SIG-M5 (cell line): ENCODE measurements around the gene B4GALT1.
A peak's percentile ranks its signal among the peaks of the same experiment; 100 is the strongest.
"Not testable (repeated sequence)": the region's sequence is repeated elsewhere in the genome, so short reads cannot be mapped to it uniquely, and the experiment has no call there.

Experiments used
- DNase-seq: peaks from one replicate; lab custom pipeline; 2025; lab: John Stamatoyannopoulos, UW

The B4GALT1 gene

DNA sequence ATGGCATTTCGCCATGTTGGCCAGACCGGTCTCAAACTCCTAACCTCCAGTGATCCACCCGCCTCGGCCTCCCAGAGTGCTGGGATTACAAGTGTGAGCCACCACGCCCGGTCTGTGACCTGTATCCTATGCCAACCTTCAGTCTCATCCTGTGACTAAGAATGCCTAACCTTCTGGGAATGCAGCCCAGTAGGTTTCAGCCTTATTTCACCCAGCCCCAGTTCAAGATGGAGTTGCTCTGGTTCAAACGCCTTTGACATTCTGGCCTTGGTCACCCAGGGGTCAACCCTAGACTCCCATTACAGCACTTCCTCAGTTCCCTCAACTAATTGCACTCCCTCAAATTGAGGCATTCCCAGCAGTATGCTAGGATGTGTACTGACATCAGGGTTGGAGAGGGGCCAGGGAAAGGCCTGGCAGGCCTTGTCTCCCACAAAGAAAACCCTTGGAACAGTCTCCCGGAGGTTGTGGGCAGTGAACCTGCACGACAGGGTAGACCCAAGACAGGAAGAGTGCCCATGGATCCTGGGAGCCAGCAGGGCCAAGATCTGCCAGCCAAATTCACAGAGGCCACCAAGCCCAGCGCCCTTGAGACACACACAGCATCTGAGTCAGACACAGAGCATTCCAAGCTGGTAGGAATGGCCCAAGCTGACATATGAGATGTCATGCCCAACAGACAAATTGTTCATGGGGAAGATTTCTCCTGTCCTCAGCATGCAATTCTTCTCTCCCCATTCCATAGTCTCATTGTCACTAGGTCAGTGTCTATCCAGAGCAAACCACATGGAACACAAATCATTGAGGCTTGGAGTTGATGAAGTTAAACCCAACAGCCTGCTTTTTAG lies 65.8 kb downstream of the B4GALT1 start:
- DNase-seq: no peak

DNA sequence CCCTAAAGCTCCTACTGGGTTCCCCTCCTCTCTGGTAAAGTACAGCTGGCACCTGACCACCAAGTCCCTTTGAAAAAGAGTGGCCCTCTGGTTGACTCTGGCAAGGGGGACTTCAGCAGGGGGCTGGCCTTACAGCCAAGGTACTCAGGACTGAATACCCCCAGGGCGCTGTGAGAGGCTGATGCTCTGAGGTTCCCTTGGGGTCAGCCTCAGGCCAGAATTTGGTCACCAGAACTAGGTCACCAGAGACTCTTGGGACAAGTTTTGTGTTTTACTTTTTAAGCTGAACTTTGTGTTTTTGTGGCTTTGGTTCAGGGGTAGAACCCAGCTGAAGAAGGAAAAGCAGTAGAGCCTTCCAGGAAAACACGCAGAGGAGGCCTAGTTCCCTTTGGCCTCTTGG lies 67.4 kb downstream of the B4GALT1 start:
- DNase-seq: no peak

DNA sequence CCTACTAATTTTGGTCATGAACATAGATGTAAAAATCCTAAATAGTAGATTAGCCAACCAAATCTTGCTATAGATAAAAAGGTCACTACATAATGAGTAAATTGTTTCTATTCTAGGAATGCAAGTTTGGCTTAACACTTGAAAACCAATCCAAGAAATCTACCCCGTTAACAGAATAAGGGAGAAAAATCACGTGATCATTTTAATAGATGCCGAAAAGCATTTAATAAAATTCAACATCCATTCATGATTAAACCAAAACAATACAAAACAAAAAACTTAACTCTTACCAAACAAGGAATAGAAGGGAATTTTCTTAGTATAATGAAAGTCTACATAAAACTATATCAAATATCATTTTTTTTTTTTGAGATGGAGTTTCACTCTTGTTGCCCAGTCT lies 69.9 kb downstream of the B4GALT1 start:
- DNase-seq: no peak

DNA sequence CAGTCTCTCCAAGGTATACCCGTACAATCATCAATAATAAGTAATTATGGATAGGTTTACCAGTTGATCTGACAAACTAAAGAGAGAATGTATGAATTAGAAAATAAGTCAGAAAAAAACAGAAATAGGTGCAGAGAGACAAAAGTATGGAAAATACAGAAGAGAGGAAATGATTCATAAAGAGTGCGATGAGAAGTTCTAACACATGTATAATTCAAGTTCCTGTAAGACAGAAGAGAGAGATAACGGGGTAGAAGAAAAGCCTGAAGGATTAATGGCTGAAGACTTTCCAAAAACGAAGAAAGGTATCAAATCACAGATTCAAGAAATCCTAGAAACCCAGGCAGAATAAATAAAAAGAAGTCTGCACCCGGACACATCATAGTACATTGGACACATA lies 74.5 kb downstream of the B4GALT1 start:
- DNase-seq: no peak

DNA sequence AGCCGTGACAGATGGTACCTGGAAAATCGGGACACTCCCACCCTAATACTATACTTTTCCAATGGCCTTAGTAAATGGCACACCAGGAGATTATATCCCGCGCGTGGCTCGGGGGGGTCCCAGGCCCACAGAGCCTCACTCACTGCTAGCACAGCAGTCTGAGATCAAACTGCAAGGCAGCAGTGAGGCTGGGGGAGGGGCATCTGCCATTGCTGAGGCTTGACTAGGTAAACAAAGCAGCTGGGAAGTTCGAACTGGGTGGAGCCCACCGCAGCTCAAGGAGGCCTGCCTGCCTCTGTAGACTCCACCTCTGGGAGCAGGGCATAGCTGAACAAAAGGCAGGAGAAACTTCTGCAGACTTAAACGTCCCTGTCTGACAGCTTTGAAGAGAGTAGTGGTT lies 81.5 kb downstream of the B4GALT1 start:
- not testable (repeated sequence) for DNase-seq

DNA sequence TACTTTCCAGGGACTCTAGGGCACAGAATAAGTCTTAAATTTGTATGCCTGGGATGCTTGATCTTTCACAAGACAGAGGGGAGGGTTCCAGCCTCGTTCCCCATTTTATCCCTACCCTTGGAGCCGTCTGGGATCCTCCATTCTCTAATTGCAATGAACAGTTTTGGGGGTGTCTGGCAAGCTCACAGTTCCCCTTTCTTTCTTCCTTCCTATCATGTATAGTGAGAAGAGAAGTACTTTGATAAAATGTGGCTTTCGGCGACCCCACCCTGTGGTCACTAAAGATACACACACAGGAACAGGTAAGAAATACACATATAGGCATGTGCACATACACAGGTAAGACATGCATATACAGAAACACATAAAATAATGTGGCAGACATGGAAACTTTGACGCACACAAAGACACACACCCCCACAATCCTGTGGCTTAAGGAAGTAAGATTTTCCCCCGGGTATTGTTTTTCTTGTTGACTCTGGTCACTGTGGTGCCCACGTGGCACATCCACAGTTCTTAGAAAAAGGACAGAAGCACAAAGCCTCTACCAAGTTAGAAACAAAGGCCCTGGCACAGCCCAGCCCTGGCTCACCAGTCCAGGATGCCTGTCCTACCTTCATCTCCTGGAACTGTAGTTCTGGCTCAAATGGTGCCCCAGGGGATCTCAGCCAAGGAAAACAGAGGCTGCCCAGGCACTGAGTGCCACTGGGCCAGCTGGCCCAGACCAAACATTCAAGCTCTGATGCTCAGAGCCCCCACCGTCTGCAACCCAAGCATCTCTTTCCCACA lies 84.4 kb downstream of the B4GALT1 start:
- DNase-seq: no peak

DNA sequence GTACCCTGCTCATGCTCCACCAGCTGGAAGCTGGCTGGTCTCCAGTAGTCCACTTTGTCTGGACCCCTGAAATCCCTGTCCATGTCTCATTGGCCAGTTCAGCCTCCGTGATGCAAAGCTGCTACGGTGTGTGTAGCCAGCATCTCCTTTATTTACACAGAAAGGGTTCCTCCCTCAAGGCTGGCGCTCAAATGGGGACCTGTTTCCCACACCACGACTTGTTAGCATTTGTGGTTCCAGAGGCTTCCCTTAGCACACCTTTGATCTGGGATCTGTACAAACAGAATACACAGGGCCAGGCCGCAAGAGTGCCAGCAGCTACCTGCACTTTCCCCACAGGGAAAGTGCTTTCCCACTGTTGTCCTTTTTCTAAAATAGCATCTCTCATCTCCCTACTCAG lies 85.0 kb downstream of the B4GALT1 start:
- no peak for DNase-seq

DNA sequence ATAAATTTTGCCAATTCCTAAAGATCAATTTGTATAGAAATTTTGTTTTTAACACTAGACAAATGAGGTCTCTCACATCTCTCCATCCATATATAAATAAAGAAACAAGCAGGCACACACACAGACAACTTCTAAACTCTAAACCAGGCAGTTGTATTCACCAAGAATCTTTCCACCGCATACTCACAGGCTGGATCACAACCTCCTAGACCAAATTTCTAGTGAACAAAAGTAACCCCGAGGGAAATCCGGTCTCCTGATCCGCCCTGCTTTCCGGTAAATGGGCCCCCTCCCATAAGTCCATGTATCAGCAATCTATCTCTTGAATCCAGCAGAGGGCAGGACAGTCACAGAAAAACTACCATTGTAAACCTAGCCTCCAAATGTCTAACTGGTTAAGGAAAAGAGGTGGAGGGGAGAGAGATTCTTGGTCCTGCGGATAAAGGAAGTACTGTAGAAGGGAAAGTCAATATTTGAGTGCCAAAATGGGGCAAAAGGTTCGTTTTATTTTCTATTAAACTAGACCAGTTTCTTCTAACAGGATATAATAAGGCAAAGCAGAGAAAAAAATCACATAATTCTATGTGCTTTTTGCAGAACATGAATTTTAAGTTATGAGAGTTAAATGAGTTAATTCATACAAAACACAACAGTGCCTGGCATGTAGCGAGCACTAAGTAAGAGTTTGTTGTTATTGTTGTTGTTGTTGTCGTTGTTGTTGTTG lies 85.8 kb downstream of the B4GALT1 start:
- DNase-seq: peak; percentile 57

DNA sequence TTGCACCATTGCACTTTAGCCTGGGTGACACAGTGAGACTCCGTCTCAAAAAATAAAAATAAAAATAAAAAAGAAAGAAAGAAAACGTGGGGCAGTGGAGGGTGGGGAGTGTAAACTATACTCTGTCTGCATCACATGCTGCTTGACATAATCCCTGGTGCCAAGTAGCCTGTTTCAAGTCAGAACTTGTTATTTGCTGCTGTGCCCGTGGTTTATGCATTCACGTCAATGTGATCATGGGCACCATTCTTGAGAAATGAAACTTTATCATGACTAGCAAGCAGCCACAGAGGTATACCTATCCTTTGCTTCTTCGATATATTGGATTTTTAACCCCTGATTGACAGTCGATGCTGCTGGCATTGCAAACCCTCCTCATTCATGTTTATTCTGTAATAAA lies 86.6 kb downstream of the B4GALT1 start:
- DNase-seq: no peak

DNA sequence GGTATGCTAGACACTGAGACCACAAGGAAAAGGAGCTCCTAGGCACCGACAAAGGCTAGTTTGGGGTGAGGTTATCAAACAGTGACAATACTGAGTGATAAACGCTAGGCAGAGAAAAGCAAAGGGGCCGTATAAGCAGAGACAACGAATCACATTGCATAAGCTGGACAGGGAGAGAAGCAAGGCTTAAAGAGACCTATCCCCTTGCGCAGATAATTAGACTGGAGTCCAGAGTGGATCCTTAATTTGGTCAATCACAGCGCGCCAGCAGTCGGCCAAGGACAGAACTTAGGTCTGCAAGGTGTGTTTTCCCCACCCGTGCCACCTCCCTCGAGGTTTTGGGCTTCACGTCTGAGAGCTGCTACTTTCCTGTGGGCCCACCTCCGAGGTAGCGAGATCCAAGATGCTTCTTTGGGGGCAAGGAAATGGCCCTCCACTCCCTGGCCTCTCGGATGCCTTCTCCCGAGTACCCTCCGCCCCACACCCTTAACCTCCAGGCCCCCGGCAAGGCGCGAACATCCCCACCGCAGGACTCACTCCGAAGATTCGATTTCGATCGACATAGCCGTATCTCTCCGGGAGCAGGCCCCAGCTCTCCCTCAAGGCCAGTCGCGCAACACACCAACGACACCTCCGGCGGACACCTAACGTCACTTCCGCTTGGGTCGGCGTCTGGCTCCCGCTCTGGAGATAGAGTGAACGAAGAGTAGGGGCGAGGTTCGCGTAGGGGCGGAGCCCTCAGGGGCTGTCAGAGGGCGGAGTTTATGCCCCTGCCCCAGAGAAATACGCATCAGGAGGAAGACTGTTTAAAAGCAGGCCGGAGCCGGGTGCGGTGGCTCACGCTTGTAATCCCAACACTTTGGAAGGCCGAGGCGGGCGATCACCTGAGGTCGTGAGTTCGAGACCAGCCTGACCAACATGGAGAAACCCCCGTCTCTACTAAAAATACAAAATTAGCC lies 90.8 kb downstream of the B4GALT1 start, which contains the start of gene SMU1:
Gene SMU1 (minus strand): TSS at position 629 of the 959 bp plus-strand sequence. CDS start 66 bp downstream, at position 563.
- peak; percentile 75 for DNase-seq

DNA sequence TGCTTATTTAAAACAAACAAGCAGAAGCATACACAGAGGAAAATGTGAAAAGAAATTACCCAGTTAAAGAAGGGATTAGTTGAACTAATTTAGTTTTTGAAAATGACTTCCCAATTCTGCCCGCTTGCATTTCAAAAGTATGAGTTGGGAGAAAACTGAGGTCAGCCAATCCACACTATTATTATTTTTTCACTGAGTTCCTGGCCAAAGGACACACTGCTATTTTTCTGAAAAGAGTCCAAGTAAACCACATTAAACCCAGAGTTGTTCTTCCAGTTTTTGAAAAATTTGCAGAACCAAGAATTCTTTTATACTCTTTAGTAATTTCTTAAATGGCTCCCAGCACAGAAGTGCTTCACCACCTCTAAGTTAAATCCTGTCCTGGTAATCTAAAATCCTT lies 98.1 kb downstream of the B4GALT1 start:
- DNase-seq: no peak

DNA sequence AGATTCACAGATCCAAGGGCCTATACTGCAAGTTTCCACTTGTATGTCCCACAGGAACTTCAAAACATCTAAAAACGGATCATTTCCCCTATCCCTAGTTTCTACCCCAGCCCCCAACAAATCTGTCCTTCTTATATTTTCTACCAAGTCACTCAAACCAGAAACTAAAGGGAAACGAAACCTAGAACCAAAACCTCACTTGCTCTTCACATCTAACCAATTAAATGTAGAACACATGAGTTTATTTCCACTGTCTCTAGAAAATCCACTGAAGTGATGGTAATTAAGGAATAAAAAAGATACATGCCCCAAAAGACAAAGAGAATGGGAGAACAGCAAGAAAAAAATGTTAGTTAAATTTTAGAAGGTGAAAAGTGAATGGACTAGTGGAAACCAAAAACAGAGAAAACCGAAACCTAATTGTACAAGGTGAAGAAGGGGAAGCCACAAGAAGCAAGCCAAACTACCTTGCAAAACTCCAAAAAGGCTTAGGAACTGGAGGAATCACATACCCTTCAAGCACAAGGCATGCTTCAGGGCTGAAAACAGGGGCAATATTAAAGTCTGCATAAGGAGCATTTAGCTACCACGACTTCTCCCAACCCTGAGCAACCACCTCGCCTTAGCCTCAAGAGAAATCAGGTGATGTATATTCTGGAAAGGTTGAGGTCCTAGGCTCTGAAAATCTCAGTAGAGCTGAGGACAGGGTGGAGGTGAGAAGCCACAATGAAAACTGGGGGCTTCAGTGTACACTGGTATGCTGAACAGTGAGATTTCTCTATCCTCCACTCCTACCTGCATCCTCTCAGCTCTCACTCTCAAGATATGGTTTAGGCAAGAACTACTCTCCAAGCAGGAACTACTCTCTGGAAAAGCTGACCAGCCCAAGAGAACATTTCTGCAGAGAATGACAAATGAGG lies 101.7 kb downstream of the B4GALT1 start:
- DNase-seq: peak; percentile 11
